ENCODE data around the gene SLC2A4RG. TPM values are rescaled to one million over a fixed set of nuclear protein-coding genes. Genes with fewer than 3 reads are reported as not detected.

SLC2A4RG gene
- total and polyA plus RNA-seq, 4 donors = 5.5 to 79.1 (median 53.1) TPM

- no peak for DNase-seq (ENCODE audit: low read depth in 4 of 6, low spot score in 6 of 6)
- H3K4me1 ChIP-seq (ENCODE audit: control insufficient read depth, insufficient read depth, low read length) = peaks cover 7% of the 10 kb centered on the region
- H3K9me3 ChIP-seq (ENCODE audit: control insufficient read depth, insufficient read depth, low read length) = no peaks in the 10 kb centered on the region
- H3K36me3 ChIP-seq (ENCODE audit: control insufficient read depth, insufficient read depth, low read length) = peaks cover 78% of the 10 kb centered on the region
- no peaks in the 10 kb centered on the region for H3K27me3 ChIP-seq (ENCODE audit: control insufficient read depth, insufficient read depth, low read length)
- no peak overlapping the region for H3K27ac ChIP-seq (ENCODE audit: low read depth, low read length)
- 89% methylated on average over 33 of the region's 47 CpGs for WGBS (ENCODE audit: insufficient coverage)
- H3K4me3 ChIP-seq (ENCODE audit: low read depth, low read length) = no peak overlapping the region
Observed at GRCh38 chr20:63746751-63747315, 7.3 kb downstream of the SLC2A4RG start.

GRCh38 chr20:63747622-63748069, 8.1 kb downstream of the SLC2A4RG start:
- H3K9me3 ChIP-seq (ENCODE audit: control insufficient read depth, insufficient read depth, low read length) = no peaks in the 10 kb centered on the region
- DNase-seq (ENCODE audit: low read depth in 4 of 6, low spot score in 6 of 6) = no peak
- H3K4me3 ChIP-seq (ENCODE audit: low read depth, low read length) = no peak overlapping the region
- no peak overlapping the region for H3K27ac ChIP-seq (ENCODE audit: low read depth, low read length)
- peaks cover 5% of the 10 kb centered on the region for H3K4me1 ChIP-seq (ENCODE audit: control insufficient read depth, insufficient read depth, low read length)
- H3K36me3 ChIP-seq (ENCODE audit: control insufficient read depth, insufficient read depth, low read length) = peaks cover 78% of the 10 kb centered on the region
- H3K27me3 ChIP-seq (ENCODE audit: control insufficient read depth, insufficient read depth, low read length) = no peaks in the 10 kb centered on the region
- 77% methylated on average over 11 of the region's 13 CpGs for WGBS (ENCODE audit: insufficient coverage)

DNA sequence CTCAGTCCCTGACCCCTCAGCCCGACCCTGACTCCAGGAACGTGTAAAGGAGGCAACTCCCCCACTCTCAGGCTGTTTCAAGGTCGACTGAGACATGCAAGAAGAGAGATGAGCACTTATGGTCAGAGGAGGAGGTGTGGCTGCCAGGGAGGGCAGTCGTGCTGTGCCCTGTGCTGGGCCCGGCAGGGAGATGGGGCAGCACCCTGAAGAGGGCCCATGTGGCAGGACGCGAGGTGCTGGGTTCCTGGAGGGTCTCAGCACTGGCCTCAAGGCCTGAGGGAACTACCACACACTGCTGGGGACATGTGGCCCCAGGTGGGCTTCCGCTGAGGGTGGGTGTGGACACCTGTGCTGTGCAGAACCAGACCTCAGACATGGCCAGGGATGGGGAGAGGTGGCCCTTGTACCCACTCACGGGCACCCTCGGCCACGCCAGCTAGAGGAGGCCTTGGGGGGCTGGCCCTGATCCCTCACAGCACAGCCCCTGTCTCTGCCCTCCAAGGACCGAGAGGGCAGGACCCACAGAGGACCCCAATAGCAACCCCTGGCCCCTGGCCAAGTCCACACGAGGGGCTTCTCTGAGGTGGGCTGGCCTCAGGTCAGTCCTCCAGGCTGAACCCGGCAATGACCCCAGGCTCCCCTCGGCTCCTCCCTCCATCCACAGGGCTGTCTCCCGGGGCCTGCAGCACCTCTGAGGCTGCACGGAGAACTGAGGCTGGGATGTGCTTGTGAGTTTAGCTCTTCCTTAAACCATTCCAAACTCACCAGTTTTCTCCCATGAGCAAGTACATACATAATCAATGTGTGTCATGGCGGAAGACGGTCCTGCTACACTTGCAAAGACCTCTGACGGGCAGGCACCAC, 8.7 kb downstream of the SLC2A4RG start:
- no peaks in the 10 kb centered on the region for H3K9me3 ChIP-seq (ENCODE audit: control insufficient read depth, insufficient read depth, low read length)
- H3K4me1 ChIP-seq (ENCODE audit: control insufficient read depth, insufficient read depth, low read length) = peaks cover 5% of the 10 kb centered on the region
- no peaks in the 10 kb centered on the region for H3K27me3 ChIP-seq (ENCODE audit: control insufficient read depth, insufficient read depth, low read length)
- DNase-seq (ENCODE audit: low read depth in 4 of 6, low spot score in 6 of 6) = no peak
- H3K4me3 ChIP-seq (ENCODE audit: low read depth, low read length) = no peak overlapping the region
- peaks cover 78% of the 10 kb centered on the region for H3K36me3 ChIP-seq (ENCODE audit: control insufficient read depth, insufficient read depth, low read length)
- 79% methylated on average over 16 of the region's 20 CpGs for WGBS (ENCODE audit: insufficient coverage)
- no peak overlapping the region for H3K27ac ChIP-seq (ENCODE audit: low read depth, low read length)

DNA sequence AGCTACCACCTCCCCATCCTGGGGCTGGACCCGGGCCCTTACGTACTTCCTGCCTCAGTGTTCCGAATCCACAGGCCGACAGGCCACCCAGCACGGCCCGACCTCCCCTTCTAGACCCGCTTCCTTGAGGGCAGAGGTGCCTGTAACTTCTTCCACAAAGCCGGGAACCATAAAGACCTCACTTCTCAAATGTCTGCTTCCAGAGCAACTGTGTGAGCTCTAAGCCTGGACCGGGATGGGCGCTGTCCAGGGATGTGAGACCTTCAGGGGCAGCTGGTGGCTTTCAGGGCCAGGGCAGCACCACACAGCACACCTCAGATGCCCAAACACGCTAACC, 9.3 kb downstream of the SLC2A4RG start:
- DNase-seq (ENCODE audit: low read depth in 4 of 6, low spot score in 6 of 6) = no peak
- Histone ChIP-seq H3K4me1 (ENCODE audit: control insufficient read depth, insufficient read depth, low read length) (peaks cover 5% of the 10 kb centered on the region), H3K9me3 (ENCODE audit: control insufficient read depth, insufficient read depth, low read length) (no peaks in the 10 kb centered on the region), H3K27me3 (ENCODE audit: control insufficient read depth, insufficient read depth, low read length) (no peaks in the 10 kb centered on the region), H3K27ac (ENCODE audit: low read depth, low read length) (no peak overlapping the region), H3K36me3 (ENCODE audit: control insufficient read depth, insufficient read depth, low read length) (peaks cover 77% of the 10 kb centered on the region), H3K4me3 (ENCODE audit: low read depth, low read length) (no peak overlapping the region)
- 75% methylated on average over 10 of the region's 11 CpGs for WGBS (ENCODE audit: insufficient coverage)

DNA sequence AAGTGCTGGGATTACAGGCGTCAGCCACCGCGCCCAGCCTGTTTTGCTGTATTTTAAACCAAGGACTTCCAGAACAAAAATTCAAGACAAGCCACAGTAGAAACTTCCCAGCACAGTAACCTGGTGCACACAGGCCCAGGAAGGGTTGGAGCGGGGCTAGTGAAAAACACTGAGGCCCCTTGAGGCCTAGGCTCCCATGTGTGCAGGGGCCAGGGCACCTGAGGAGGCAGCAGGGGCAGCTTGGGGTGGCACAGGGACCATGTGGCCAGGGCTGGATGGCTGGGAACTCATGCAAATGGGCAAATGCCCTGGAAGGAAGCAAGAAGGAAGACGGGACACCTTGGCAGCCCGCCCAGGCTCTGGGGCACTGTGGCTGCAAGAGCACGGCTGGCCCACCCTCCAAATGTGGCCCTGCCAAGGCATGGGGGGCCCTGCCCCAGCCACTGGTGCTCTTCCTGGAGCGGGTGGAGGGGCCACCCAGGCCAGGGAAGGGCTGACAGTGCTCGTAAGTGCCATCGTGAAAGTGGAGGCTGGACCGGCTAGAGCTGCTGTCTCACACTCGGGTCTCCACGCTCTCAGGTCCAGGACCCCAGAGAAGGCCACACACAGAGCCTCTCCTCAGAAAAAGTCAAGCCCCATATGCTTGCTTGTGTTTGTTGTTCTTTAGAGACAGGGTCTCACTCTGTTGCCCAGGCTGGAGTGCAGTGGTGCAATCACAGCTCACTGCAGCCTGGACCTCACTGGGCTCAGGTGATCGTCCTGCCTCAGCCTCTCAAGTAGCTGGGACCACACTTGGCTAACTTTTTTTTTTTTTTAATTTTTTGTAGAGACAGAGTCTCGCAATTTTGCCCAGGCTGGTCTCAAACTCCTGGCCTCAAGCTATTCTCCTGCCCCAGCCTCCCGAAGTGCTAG, 10.3 kb downstream of the SLC2A4RG start:
- H3K4me1 ChIP-seq (ENCODE audit: control insufficient read depth, insufficient read depth, low read length) = peaks cover 5% of the 10 kb centered on the region
- no peak overlapping the region for H3K27ac ChIP-seq (ENCODE audit: low read depth, low read length)
- DNase-seq (ENCODE audit: low read depth in 4 of 6, low spot score in 6 of 6) = no peak
- H3K9me3 ChIP-seq (ENCODE audit: control insufficient read depth, insufficient read depth, low read length) = no peaks in the 10 kb centered on the region
- no peak overlapping the region for H3K4me3 ChIP-seq (ENCODE audit: low read depth, low read length)
- H3K27me3 ChIP-seq (ENCODE audit: control insufficient read depth, insufficient read depth, low read length) = no peaks in the 10 kb centered on the region
- WGBS (ENCODE audit: insufficient coverage) = 72% methylated on average over 11 of the region's 16 CpGs
- H3K36me3 ChIP-seq (ENCODE audit: control insufficient read depth, insufficient read depth, low read length) = peaks cover 75% of the 10 kb centered on the region

DNA sequence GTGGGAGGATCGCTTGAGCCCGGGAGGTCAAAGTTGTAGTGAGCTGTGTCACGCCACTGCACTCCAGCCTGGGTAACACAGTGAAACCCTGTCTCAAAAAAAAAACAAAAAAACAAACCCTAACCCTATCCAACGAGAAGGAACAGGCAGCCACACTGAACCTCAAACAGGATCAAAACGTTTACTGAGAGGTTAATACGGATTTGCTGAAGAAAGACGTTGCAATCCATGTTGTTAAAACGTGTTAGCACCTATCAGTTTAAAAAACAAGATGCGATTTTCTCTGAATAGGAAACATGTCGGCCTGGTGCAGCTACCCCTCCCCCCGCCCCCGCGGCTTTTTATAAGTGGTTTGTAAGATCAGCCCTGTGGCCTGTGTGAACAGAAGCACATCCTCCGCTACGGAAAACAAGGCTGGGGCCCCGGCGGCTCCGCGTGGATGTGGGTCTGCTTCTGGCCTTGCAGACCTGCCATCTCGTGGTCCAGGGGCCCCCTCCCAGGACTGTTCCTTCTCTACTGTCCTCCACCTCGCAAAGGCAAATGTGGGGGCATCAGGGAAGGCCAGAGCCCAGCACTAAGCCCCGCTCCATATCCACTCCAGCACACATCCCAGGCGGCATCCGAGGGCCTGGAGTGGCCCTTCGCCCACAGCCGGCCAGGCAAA, 11.4 kb downstream of the SLC2A4RG start:
- DNase-seq (ENCODE audit: low read depth in 4 of 6, low spot score in 6 of 6) = no peak

GRCh38 chr20:63751471-63752271, 12.1 kb downstream of the SLC2A4RG start:
- Histone ChIP-seq H3K4me3 (ENCODE audit: low read depth, low read length) (no peak overlapping the region), H3K27me3 (ENCODE audit: control insufficient read depth, insufficient read depth, low read length) (no peaks in the 10 kb centered on the region), H3K36me3 (ENCODE audit: control insufficient read depth, insufficient read depth, low read length) (peaks cover 62% of the 10 kb centered on the region), H3K27ac (ENCODE audit: low read depth, low read length) (no peak overlapping the region), H3K4me1 (ENCODE audit: control insufficient read depth, insufficient read depth, low read length) (peaks cover 5% of the 10 kb centered on the region), H3K9me3 (ENCODE audit: control insufficient read depth, insufficient read depth, low read length) (no peaks in the 10 kb centered on the region)
- 82% methylated on average over 32 of the region's 45 CpGs for WGBS (ENCODE audit: insufficient coverage)
- no peak for DNase-seq (ENCODE audit: low read depth in 4 of 6, low spot score in 6 of 6)

More for the DNA sequence above, 11.4 kb downstream of the SLC2A4RG start:
- H3K9me3 ChIP-seq (ENCODE audit: control insufficient read depth, insufficient read depth, low read length) = no peaks in the 10 kb centered on the region
- H3K36me3 ChIP-seq (ENCODE audit: control insufficient read depth, insufficient read depth, low read length) = peaks cover 69% of the 10 kb centered on the region
- H3K27me3 ChIP-seq (ENCODE audit: control insufficient read depth, insufficient read depth, low read length) = no peaks in the 10 kb centered on the region
- 73% methylated on average over 20 of the region's 26 CpGs for WGBS (ENCODE audit: insufficient coverage)
- H3K4me3 ChIP-seq (ENCODE audit: low read depth, low read length) = no peak overlapping the region
- peaks cover 5% of the 10 kb centered on the region for H3K4me1 ChIP-seq (ENCODE audit: control insufficient read depth, insufficient read depth, low read length)
- no peak overlapping the region for H3K27ac ChIP-seq (ENCODE audit: low read depth, low read length)

DNA sequence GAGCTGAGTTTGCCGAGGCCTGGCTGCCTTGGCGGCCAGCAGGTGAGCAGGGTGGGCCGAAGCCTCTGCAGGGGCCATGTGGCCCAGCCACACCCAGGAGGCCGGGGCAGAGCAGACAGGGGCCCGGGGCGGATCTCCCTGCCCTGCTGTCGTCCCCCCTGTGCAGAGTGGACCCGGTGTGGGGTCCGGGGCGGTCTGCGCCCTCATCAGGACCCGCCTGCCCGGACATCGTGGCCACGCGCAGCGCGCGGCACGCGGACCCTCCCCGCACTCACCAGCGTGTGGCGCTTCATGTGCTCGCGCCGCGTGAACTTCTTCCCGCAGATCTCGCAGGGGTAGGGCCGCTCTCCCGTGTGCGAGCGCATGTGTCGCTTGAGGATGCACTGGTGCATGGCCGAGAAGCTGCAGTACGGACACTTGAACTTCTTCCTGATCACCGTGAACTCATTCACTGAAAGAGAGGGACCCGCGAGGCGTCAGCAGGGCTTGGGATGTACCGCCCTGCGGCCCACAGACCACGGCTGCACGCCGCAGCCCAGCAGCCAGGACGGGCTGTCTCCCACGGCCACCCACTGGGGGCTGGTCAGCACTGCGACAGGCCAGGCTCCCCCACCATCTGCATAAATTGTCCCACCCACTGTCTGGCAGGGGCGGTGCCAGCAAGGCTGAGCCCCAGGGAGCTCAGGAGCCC, 13.0 kb downstream of the SLC2A4RG start:
- peaks cover 5% of the 10 kb centered on the region for H3K4me1 ChIP-seq (ENCODE audit: control insufficient read depth, insufficient read depth, low read length)
- H3K36me3 ChIP-seq (ENCODE audit: control insufficient read depth, insufficient read depth, low read length) = peaks cover 56% of the 10 kb centered on the region
- H3K4me3 ChIP-seq (ENCODE audit: low read depth, low read length) = no peak overlapping the region
- no peak overlapping the region for H3K27ac ChIP-seq (ENCODE audit: low read depth, low read length)
- 86% methylated on average over 50 of the region's 50 CpGs for WGBS (ENCODE audit: insufficient coverage)
- H3K9me3 ChIP-seq (ENCODE audit: control insufficient read depth, insufficient read depth, low read length) = no peaks in the 10 kb centered on the region
- H3K27me3 ChIP-seq (ENCODE audit: control insufficient read depth, insufficient read depth, low read length) = no peaks in the 10 kb centered on the region
- no peak for DNase-seq (ENCODE audit: low read depth in 4 of 6, low spot score in 6 of 6)

All from spinal cord (tissue), 10 donors.